ENCODE measurements around the gene DDX18.

DNA sequence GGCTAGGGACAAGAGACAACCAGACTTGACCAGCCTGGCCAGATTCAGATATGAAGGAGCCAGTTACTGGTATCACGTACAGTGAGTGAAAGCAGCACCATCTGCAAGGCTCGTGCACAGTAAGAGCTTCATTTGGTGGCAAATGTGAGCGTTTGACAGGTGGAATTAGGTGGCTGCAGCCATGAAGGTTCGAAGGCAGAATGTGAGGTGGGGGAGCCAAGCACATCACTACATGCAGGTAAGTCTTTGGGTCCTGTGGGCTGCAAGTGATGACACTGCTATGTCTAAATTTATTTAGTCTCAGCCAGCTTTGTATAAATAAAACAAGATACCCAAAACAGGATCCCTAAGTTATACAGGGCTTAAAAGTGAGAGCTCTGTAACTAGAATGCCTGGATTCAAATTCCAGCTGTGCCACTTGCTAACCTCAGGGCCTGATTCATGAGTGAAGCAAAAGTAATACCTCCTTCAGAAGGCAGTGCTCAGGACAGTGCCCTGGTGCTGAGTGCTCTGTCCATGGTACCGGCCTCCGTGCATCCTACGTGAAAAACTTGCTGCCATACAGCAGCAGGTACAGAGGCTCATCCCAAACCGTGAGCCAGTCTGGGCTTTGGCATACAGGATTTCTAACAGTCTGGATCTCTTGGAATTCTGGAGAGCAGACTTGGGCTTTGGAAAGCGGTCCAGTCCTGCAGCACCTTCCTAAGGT, 18.6 kb downstream of the DDX18 start:
- TF ChIP-seq EZH2 (IDR thresholded peaks at IDR 0.05; ENCODE audit: low read length) = no peak
- TF ChIP-seq, protein P1, sequence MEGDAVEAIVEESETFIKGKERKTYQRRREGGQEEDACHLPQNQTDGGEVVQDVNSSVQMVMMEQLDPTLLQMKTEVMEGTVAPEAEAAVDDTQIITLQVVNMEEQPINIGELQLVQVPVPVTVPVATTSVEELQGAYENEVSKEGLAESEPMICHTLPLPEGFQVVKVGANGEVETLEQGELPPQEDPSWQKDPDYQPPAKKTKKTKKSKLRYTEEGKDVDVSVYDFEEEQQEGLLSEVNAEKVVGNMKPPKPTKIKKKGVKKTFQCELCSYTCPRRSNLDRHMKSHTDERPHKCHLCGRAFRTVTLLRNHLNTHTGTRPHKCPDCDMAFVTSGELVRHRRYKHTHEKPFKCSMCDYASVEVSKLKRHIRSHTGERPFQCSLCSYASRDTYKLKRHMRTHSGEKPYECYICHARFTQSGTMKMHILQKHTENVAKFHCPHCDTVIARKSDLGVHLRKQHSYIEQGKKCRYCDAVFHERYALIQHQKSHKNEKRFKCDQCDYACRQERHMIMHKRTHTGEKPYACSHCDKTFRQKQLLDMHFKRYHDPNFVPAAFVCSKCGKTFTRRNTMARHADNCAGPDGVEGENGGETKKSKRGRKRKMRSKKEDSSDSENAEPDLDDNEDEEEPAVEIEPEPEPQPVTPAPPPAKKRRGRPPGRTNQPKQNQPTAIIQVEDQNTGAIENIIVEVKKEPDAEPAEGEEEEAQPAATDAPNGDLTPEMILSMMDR (optimal IDR thresholded peaks at IDR 0.05 in 1 of 3, IDR thresholded peaks at IDR 0.05 in 1 of 3, conservative IDR thresholded peaks at IDR 0.05 in 1 of 3; ENCODE audit: extremely low read depth in 1 of 3, insufficient read depth in 2 of 3, low read length in 3 of 3) = no peak

Measured in keratinocyte (primary cell).